Measurements from ENCODE around the gene RCOR1. TPM values are rescaled to one million over a fixed set of nuclear protein-coding genes. Genes with fewer than 3 reads are reported as not detected.
"Not testable (repeated sequence)": the region's sequence is repeated elsewhere in the genome, so short reads cannot be mapped to it uniquely, and the experiment has no call there.

The RCOR1 gene
- total RNA-seq, 2 experiments from 2014 or later: 14.8 to 15.3 TPM

GRCh38 chr14:102574281-102575159, 17.9 kb upstream of the RCOR1 start:
- no peaks in the 10 kb centered on the region for H3K9me3 Mint-ChIP-seq (ENCODE audit: low read depth)
- no peak overlapping the region for H3K27ac Mint-ChIP-seq
- POLR2A ChIA-PET: no interaction called here
- no peak for ATAC-seq
- no peaks in the 10 kb centered on the region for H3K4me1 Mint-ChIP-seq
- intact Hi-C loops (cut with DNase I, micrococcal nuclease): no loop called here
- H3K27me3 Mint-ChIP-seq: peaks cover 3% of the 10 kb centered on the region
- CTCF ChIA-PET: interaction anchor here (0.7 kb wide), 2 partner anchors 125 to 1616 kb away, joined by 3 to 5 read pairs; no protein-coding TSS in a partner anchor
- no peaks in the 10 kb centered on the region for H3K36me3 Mint-ChIP-seq (ENCODE audit: low read depth)
- H3K4me3 Mint-ChIP-seq: no peak overlapping the region
- no peak for DNase-seq

- no peak for DNase-seq
- H3K4me3 Mint-ChIP-seq: no peak overlapping the region
- H3K9me3 Mint-ChIP-seq (ENCODE audit: low read depth): no peaks in the 10 kb centered on the region
- H3K4me1 Mint-ChIP-seq: no peaks in the 10 kb centered on the region
- intact Hi-C loops (cut with DNase I, micrococcal nuclease): no loop called here
- H3K36me3 Mint-ChIP-seq (ENCODE audit: low read depth): no peaks in the 10 kb centered on the region
- peaks cover 3% of the 10 kb centered on the region for H3K27me3 Mint-ChIP-seq
- no peak for ATAC-seq
- POLR2A ChIA-PET: no interaction called here
- CTCF ChIA-PET: no interaction called here
- no peak overlapping the region for H3K27ac Mint-ChIP-seq
Measured at GRCh38 chr14:102575160-102575845, 17.1 kb upstream of the RCOR1 start.

GRCh38 chr14:102575846-102576428, 16.5 kb upstream of the RCOR1 start:
- not testable (repeated sequence) for H3K4me1 Mint-ChIP-seq

GRCh38 chr14:102578821-102579220, 13.6 kb upstream of the RCOR1 start:
- no peaks in the 10 kb centered on the region for H3K9me3 Mint-ChIP-seq (ENCODE audit: low read depth)
- no peaks in the 10 kb centered on the region for H3K36me3 Mint-ChIP-seq (ENCODE audit: low read depth)
- H3K27me3 Mint-ChIP-seq: peaks cover 3% of the 10 kb centered on the region
- no peaks in the 10 kb centered on the region for H3K4me1 Mint-ChIP-seq
- intact Hi-C loops (cut with DNase I, micrococcal nuclease): no loop called here
- CTCF ChIA-PET: interaction anchor here (0.6 kb wide), 1 partner anchor 142 kb away, joined by 3 read pairs; no protein-coding TSS in a partner anchor
- POLR2A ChIA-PET: no interaction called here
- ATAC-seq: no peak
- H3K27ac Mint-ChIP-seq: no peak overlapping the region
- no peak overlapping the region for H3K4me3 Mint-ChIP-seq
- no peak for DNase-seq

More at GRCh38 chr14:102575846-102576428, 16.5 kb upstream of the RCOR1 start:
- H3K27me3 Mint-ChIP-seq; DNase-seq; CTCF ChIA-PET; intact Hi-C loops (cut with DNase I, micrococcal nuclease); H3K36me3 Mint-ChIP-seq (ENCODE audit: low read depth); ATAC-seq; H3K4me3 Mint-ChIP-seq; POLR2A ChIA-PET; H3K27ac Mint-ChIP-seq; H3K9me3 Mint-ChIP-seq (ENCODE audit: low read depth): not testable (repeated sequence)

GRCh38 chr14:102579696-102580549, 12.5 kb upstream of the RCOR1 start:
- POLR2A ChIA-PET: no interaction called here
- Mint-ChIP-seq H3K4me3 (no peak overlapping the region), H3K27ac (no peak overlapping the region), H3K9me3 (ENCODE audit: low read depth) (no peaks in the 10 kb centered on the region), H3K27me3 (peaks cover 3% of the 10 kb centered on the region), H3K36me3 (ENCODE audit: low read depth) (no peaks in the 10 kb centered on the region), H3K4me1 (no peaks in the 10 kb centered on the region)
- DNase-seq (no peak), ATAC-seq (no peak)
- CTCF ChIA-PET: interaction anchor here (0.6 kb wide), 1 partner anchor 57 kb away, joined by 3 read pairs; no protein-coding TSS in a partner anchor
- intact Hi-C loops (cut with DNase I, micrococcal nuclease): no loop called here

- Mint-ChIP-seq H3K4me1 (no peaks in the 10 kb centered on the region), H3K27me3 (peaks cover under 1% of the 10 kb centered on the region), H3K9me3 (ENCODE audit: low read depth) (no peaks in the 10 kb centered on the region), H3K27ac (no peak overlapping the region), H3K36me3 (ENCODE audit: low read depth) (no peaks in the 10 kb centered on the region), H3K4me3 (no peak overlapping the region)
- ATAC-seq (no peak), DNase-seq (no peak)
- POLR2A ChIA-PET: no interaction called here
- CTCF ChIA-PET: no interaction called here
- intact Hi-C loops (cut with DNase I, micrococcal nuclease): no loop called here
Measured at GRCh38 chr14:102580550-102581110, 11.8 kb upstream of the RCOR1 start.

GRCh38 chr14:102581193-102581592, 11.3 kb upstream of the RCOR1 start:
- Mint-ChIP-seq H3K27ac (no peak overlapping the region), H3K4me1 (no peaks in the 10 kb centered on the region), H3K27me3 (no peaks in the 10 kb centered on the region), H3K36me3 (ENCODE audit: low read depth) (no peaks in the 10 kb centered on the region), H3K9me3 (ENCODE audit: low read depth) (no peaks in the 10 kb centered on the region), H3K4me3 (no peak overlapping the region)
- CTCF ChIA-PET: no interaction called here
- DNase-seq: no peak
- intact Hi-C loops (cut with DNase I, micrococcal nuclease): no loop called here
- POLR2A ChIA-PET: no interaction called here
- ATAC-seq: no peak

- Mint-ChIP-seq H3K36me3 (ENCODE audit: low read depth) (no peaks in the 10 kb centered on the region), H3K4me3 (no peak overlapping the region), H3K4me1 (no peaks in the 10 kb centered on the region), H3K27me3 (no peaks in the 10 kb centered on the region), H3K27ac (no peak overlapping the region), H3K9me3 (ENCODE audit: low read depth) (no peaks in the 10 kb centered on the region)
- ChIA-PET POLR2A (interaction anchor here (0.6 kb wide), 1 partner anchor 11 kb away, joined by 4 read pairs; no protein-coding TSS in a partner anchor), CTCF (interaction anchor here (0.6 kb wide), 1 partner anchor 1220 kb away, joined by 3 read pairs; no protein-coding TSS in a partner anchor)
- intact Hi-C loops (cut with DNase I, micrococcal nuclease): no loop called here
- DNase-seq (no peak), ATAC-seq (no peak)
Measured at GRCh38 chr14:102583726-102584125, 8.7 kb upstream of the RCOR1 start.

- no peak for ATAC-seq
- no peak for DNase-seq
- intact Hi-C loops (cut with DNase I, micrococcal nuclease): no loop called here
- H3K27ac Mint-ChIP-seq: no peak overlapping the region
- ChIA-PET CTCF (no interaction called here), POLR2A (no interaction called here)
- H3K36me3 Mint-ChIP-seq (ENCODE audit: low read depth): no peaks in the 10 kb centered on the region
- H3K9me3 Mint-ChIP-seq (ENCODE audit: low read depth): no peaks in the 10 kb centered on the region
- no peaks in the 10 kb centered on the region for H3K4me1 Mint-ChIP-seq
- H3K4me3 Mint-ChIP-seq: no peak overlapping the region
- no peaks in the 10 kb centered on the region for H3K27me3 Mint-ChIP-seq
Measured at GRCh38 chr14:102584871-102585869, 7.3 kb upstream of the RCOR1 start.

- POLR2A ChIA-PET: no interaction called here
- Mint-ChIP-seq H3K4me3 (no peak overlapping the region), H3K36me3 (ENCODE audit: low read depth) (no peaks in the 10 kb centered on the region), H3K27me3 (no peaks in the 10 kb centered on the region), H3K4me1 (peaks cover 1% of the 10 kb centered on the region), H3K9me3 (ENCODE audit: low read depth) (no peaks in the 10 kb centered on the region), H3K27ac (no peak overlapping the region)
- DNase-seq: no peak
- ATAC-seq: no peak
- CTCF ChIA-PET: interaction anchor here (0.6 to 1.3 kb wide), 4 partner anchors 17 to 1933 kb away, joined by 3 read pairs; no protein-coding TSS in a partner anchor
- intact Hi-C loops (cut with DNase I, micrococcal nuclease): no loop called here
Measured at GRCh38 chr14:102586420-102587104, 5.9 kb upstream of the RCOR1 start.
